HG02571 (cell line): ENCODE measurements around the gene NDUFV2.
"Not testable (repeated sequence)": the region's sequence is repeated elsewhere in the genome, so short reads cannot be mapped to it uniquely, and the experiment has no call there.

Source experiments
- ATAC-seq: cut with Tn5 transposase; IDR thresholded peaks from one replicate; pipeline ENCODE4 v1.9.1; 2021; ENCODE audit warnings: mild to moderate bottlenecking, moderate library complexity; ENCODE audit not compliant: unreplicated experiment

Gene NDUFV2

DNA sequence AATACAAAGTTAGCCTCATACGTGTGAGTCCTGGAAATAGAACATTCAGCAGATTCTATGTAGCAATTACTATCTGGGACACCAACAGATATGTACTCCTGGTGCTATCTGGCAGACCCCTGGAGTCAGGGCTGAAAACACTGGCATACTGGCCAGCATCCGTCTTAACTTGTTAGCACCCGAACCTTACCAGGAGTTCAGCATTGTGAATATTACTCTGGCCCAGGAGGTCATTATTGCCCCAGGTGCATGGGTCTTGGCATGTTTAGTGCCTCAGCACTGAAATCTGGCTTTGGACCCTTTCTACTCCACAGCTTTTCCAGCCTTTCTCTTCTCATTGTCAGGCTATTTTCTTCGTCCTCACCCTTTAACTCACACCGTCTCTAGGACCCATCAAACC, 11.9 kb upstream of the NDUFV2 start:
- ATAC-seq = no peak

DNA sequence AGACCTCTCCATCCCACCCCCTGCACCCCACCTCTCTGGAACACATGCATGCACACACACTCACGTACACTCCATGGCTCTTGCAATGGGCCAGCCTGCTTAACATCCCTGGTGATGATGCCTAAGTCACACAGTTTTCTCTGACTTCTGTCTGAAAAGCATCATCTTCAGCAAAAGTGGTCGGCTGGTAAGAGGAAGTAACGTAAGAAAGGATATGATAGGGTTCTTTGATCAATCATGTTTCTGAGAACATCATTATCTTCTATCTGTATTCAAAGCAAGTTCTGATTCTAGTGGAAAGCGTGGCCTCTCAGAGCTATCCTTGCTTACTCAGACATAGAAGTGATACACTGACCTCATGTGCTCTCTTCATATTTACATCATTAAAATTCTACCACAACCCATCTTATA, 11.4 kb upstream of the NDUFV2 start:
- ATAC-seq = no peak

DNA sequence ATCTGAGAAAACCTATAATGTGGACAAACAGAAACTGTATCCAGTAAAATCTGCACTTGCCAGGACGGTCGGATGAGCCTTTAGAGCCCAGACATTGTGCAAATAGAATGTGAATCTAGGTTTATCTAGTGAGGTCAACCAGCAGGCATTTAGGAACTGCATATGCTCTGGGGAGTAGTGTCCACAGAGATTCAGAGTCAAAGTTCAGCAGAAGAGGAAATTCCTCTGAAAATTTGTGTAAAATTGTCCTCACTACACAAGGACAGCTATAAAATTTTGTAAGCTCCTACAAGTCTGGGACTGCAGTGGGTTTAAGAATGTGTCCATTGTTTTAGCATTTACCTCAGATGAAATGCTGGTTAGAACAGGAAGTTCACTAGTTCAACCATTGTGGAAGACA, 9.8 kb upstream of the NDUFV2 start:
- ATAC-seq = no peak

- ATAC-seq = not testable (repeated sequence)
Observed at GRCh38 chr18:9093109-9093508, 9.4 kb upstream of the NDUFV2 start.

GRCh38 chr18:9094307-9095226, 7.9 kb upstream of the NDUFV2 start:
- ATAC-seq = no peak

DNA sequence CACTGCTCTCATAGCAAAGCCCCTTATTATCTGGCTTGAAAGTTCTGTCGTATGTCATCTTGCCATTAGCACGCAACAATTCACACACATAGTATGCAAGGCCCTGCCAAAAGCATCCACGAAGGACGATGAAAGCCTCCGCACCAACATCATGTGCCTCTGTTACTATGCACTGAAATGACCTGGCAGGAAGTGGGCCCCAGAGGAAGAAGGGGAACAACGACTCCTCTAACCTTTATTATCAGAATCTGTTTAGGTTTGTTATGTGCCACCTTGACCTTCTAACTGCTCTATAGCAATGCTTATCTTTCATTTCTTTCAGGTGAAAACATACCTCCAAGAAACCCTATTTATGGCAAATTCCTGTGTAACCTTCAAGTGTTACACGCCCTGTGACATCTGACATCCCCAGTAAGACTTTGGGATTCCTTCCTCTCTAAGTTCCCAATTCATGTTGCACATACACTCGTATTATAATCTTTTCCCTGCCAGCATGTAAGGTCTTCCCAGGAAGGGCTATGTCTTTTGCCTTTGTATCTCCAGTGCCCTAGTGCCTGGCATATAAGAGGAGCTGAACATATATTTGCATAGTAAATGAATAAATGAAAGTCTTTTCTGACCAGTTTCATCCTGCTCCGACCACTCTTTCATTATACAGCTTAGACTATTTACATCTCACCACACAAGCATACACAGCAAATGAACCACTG, 7.0 kb upstream of the NDUFV2 start:
- peak; percentile 86 for ATAC-seq

- ATAC-seq = no peak
Observed at GRCh38 chr18:9096007-9096371, 6.5 kb upstream of the NDUFV2 start.

GRCh38 chr18:9096685-9097084, 5.8 kb upstream of the NDUFV2 start:
- ATAC-seq = no peak

- ATAC-seq = no peak
Observed at GRCh38 chr18:9097349-9097748, 5.2 kb upstream of the NDUFV2 start.

- ATAC-seq = no peak
Observed at GRCh38 chr18:9100796-9101195, 1.7 kb upstream of the NDUFV2 start.

- peak; percentile 5 for ATAC-seq
Observed at GRCh38 chr18:9101730-9102507, 580 bp upstream of the NDUFV2 start.

DNA sequence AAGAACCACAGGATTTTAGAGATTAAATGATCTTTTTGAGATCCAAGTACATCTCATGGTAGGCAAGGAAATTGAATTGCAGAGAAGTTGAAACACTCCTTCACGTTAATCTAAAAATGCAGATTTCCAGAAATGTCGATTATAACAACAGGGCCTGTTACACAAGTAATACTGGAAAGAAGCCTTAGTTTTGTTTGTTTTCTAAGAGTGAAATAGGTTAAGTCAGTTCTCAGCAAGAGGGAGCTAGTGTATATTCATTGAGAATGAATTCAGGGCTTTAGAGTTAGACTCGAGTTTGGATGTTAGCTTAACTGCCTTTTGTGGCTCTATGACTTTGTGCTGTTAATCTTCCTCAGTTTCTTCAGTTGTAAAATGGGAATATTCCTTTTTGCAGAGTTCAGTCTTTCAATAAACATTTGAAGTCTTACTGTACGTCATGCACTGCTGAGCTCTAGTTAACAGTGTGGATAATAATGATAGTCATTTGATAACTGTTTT, 926 bp downstream of the NDUFV2 start:
- ATAC-seq = no peak

DNA sequence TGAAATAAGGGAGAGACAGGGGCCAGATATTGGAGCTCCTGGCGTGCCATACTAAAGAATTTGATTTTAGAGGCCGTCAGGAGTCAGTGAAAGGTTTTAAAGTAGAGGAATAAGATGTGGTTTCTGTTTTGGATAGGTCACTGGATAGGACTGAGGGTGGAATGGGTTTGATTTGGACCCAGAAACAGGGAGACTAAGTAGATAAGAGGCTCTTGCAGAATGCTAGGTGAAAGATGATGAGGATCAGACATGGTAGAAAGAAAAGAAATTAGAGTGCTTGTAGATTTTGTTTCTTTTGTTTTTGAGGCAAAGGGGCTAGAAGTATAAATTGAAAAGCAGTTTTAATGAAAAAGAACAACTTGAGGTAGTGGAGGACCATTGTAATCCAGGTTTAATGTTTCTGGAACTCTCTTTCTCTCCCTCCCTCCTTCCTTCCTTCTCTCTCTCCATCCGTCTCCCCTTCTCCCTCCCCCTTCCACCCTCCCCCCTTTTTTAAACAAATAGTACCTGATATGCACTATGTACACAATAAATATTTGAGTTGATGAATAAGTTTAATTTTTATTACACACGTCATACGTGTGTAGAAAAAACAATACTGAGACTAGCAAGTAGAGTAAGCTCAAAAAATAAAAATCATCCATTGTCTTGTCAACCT, 1.9 kb downstream of the NDUFV2 start:
- no peak for ATAC-seq

GRCh38 chr18:9105420-9105819, 2.9 kb downstream of the NDUFV2 start:
- no peak for ATAC-seq

GRCh38 chr18:9106094-9106493, 3.6 kb downstream of the NDUFV2 start:
- no peak for ATAC-seq

DNA sequence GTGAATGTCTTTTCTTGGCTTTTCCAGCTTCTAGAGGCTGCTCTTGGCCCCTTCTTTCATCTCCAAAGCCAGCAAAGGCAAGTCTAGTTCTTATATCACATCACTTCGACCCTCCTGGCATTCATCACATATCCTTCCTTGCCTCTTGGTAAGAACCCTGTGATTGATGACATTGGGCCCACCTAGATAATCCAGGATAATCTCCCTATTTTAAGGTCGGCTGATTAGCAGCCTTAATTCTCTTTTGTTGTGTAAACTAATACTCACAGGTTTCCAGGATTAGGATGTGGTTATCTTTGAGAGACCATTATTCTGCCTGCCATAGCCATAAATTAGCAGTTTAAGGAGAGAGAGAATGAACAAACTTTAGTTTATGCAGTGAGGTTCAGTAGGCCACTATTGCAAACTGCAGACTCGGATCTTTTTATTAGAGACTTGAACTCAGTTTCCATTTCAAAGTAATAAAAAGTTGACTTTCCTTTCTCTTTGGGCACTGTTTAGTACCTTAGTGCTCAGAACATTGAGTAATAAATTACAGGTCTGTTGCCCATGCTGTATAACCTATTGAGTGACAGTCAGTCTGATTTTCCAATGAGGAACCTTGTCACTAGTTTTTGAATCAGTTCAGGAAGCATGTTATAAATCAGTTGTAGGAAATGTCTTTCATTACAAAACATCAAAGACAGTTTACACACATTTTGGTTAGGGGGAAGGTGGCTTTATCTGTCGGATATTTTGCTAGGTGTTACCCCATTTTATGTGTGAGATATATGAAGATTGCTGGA, 4.5 kb downstream of the NDUFV2 start:
- no peak for ATAC-seq

DNA sequence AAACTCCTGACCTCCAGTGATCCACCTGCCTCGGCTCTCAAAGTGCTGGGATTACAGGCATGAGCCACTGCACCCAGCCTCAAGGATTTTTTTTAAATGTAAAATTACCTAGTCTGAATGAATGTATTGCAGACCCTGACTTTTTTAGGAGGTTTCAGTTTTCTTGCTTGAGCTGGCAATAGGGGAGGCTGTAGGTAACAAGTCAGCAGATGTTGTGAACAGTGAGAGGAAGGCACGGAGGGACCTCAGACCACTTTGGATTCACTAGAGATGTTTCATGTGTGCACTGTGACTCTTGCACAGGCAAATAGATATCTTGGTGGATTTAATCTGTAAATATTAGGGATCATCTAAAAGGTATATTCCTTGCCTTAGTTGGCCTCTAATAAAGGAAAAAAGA, 6.4 kb downstream of the NDUFV2 start:
- no peak for ATAC-seq

DNA sequence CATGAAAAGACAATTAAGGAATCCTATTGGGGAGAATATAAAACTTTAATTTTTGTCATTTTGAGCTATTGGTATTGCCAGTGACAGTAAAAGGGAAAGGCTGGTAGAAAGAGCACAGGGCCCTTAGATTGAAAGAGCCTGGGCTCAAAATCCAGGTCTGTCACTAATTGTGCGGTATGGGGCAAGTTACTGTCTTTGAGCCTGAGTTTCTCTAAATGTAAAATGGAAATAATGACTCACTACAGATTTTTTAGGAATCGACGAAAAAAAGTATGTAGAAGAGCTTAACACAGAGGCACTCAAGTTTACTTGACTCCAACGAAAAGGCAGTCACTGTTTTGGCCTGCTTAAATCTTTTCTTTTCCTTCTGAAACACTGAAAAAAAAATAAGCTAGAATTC, 7.0 kb downstream of the NDUFV2 start:
- ATAC-seq = no peak

- ATAC-seq = no peak
Observed at GRCh38 chr18:9113468-9114149, 11.1 kb downstream of the NDUFV2 start.
